IMR-90 (cell line): ENCODE data around the gene CLK4. TPM values are rescaled to one million over a fixed set of nuclear protein-coding genes. Genes with fewer than 3 reads are reported as not detected.

Experiments
- ATAC-seq: fragments of 200-7000 bp; cut with Tn5 transposase; 2 replicates; pipeline ENCODE4 v1.9.1; 2020; ENCODE audit warnings: low read depth, mild to moderate bottlenecking, moderate library complexity
- BruUV-seq: library from RNA; stranded (reverse); fragments of 400-500 nt; replicated peaks from 2 replicates; lab custom pipeline; 2021; lab: Mats Ljungman, UMichigan
- CTCF ChIA-PET: fragments of 300-600 bp; formaldehyde crosslinking; extraction: SDS; loops from one replicate; lab custom pipeline; 2021; ENCODE audit warnings: antibody characterized with exemption; lab: Yijun Ruan, JAX
- POLR2A ChIA-PET: fragments of 300-600 bp; sonication (Branson Sonifier 250); formaldehyde crosslinking; loops from one replicate; lab custom pipeline; 2022; ENCODE audit warnings: antibody characterized with exemption; ENCODE audit not compliant: unreplicated experiment; lab: Charles Lee
- DNase-seq: peaks from one replicate; pipeline ENCODE4 v3.0.0; 2013
- H2AFZ ChIP-seq: replicated peaks from 2 replicates; pipeline ENCODE3; 2013; ENCODE audit warnings: low read length, mild to moderate bottlenecking; ENCODE audit not compliant: poor library complexity
- H2AK5ac ChIP-seq: 2 replicates; pipeline ENCODE4 v1.6.1; 2013; ENCODE audit warnings: low read depth, low read length, inconsistent platforms
- H2AK9ac ChIP-seq: replicated peaks from 2 replicates; pipeline ENCODE3; 2013; ENCODE audit warnings: mild to moderate bottlenecking, low read depth, low read length, moderate library complexity; ENCODE audit not compliant: poor library complexity
- H2BK120ac ChIP-seq: 2 replicates; pipeline ENCODE4 v1.6.1; 2013; ENCODE audit warnings: low read depth, low read length, inconsistent platforms
- H2BK15ac ChIP-seq: 3 replicates; pipeline ENCODE4 v1.6.1; 2013; ENCODE audit warnings: low read depth, low read length, inconsistent platforms
- H2BK20ac ChIP-seq: 2 replicates; pipeline ENCODE4 v1.6.1; 2013; ENCODE audit warnings: low read depth, mild to moderate bottlenecking, inconsistent platforms, low read length, moderate library complexity
- H2BK5ac ChIP-seq: 2 replicates; pipeline ENCODE4 v1.6.1; 2013; ENCODE audit warnings: mild to moderate bottlenecking, low read depth, low read length, inconsistent platforms; ENCODE audit not compliant: poor library complexity, severe bottlenecking
- H3K14ac ChIP-seq: replicated peaks from 2 replicates; pipeline ENCODE4 v1.6.1; 2013; ENCODE audit warnings: low read depth, low read length, inconsistent platforms
- H3K18ac ChIP-seq: 2 replicates; pipeline ENCODE4 v1.6.1; 2013; ENCODE audit warnings: low read depth, low read length, control low read depth
- H3K23ac ChIP-seq: 2 replicates; pipeline ENCODE4 v1.6.1; 2013; ENCODE audit warnings: low read depth, low read length, inconsistent platforms
- H3K27ac ChIP-seq: 2 replicates; pipeline ENCODE4 v1.5.1; 2013; ENCODE audit warnings: mild to moderate bottlenecking, control low read depth, low read length; ENCODE audit not compliant: insufficient read depth
- H3K27me3 ChIP-seq: 2 replicates; pipeline ENCODE4 v1.6.1; 2013; ENCODE audit warnings: low read length; ENCODE audit not compliant: control insufficient read depth, insufficient read depth
- H3K36me3 ChIP-seq: 2 replicates; pipeline ENCODE4 v1.6.1; 2013; ENCODE audit warnings: low read length, mixed read lengths; ENCODE audit not compliant: control insufficient read depth, insufficient read depth
- H3K4ac ChIP-seq: 2 replicates; pipeline ENCODE4 v1.6.1; 2013; ENCODE audit warnings: low read depth, low read length, inconsistent platforms
- H3K4me1 ChIP-seq: 2 replicates; pipeline ENCODE4 v1.6.1; 2013; ENCODE audit warnings: low read length, mixed read lengths; ENCODE audit not compliant: control insufficient read depth, insufficient read depth
- H3K4me2 ChIP-seq: 2 replicates; pipeline ENCODE4 v1.6.1; 2013; ENCODE audit warnings: low read depth, mild to moderate bottlenecking, control low read depth, low read length, moderate library complexity
- H3K4me3 ChIP-seq: 2 replicates; pipeline ENCODE4 v1.5.1; 2013; ENCODE audit warnings: low read depth, mild to moderate bottlenecking, control low read depth, low read length, moderate library complexity; ENCODE audit not compliant: insufficient read depth
- H3K56ac ChIP-seq: 2 replicates; pipeline ENCODE4 v1.6.1; 2013; ENCODE audit warnings: low read length, inconsistent platforms; ENCODE audit not compliant: insufficient read depth; ENCODE audit errors: extremely low read depth
- H3K79me1 ChIP-seq, 2 experiments: 2 replicates each; pipeline ENCODE4 v1.6.1; 2013; ENCODE audit warnings: low read length in 2 of 2, inconsistent platforms in 1 of 2, low read depth in 1 of 2
- H3K9ac ChIP-seq: 2 replicates; pipeline ENCODE4 v1.6.1; 2013; ENCODE audit warnings: low read depth, low read length, control low read depth
- H3K9me1 ChIP-seq: 2 replicates; pipeline ENCODE4 v1.6.1; 2013; ENCODE audit warnings: low read length, inconsistent platforms; ENCODE audit not compliant: insufficient read depth
- H3K9me3 ChIP-seq: 2 replicates; pipeline ENCODE4 v1.6.1; 2013; ENCODE audit warnings: low read length; ENCODE audit not compliant: control insufficient read depth, insufficient read depth
- H4K20me1 ChIP-seq: 2 replicates; pipeline ENCODE4 v1.6.1; 2013; ENCODE audit warnings: low read length, inconsistent platforms; ENCODE audit not compliant: insufficient read depth
- H4K5ac ChIP-seq: 2 replicates; pipeline ENCODE4 v1.6.1; 2013; ENCODE audit warnings: mild to moderate bottlenecking, low read depth, low read length, control low read depth
- H4K8ac ChIP-seq, 2 experiments: 2 replicates each; pipeline ENCODE4 v1.6.1; 2013; ENCODE audit warnings: low read depth in 2 of 2, low read length in 2 of 2, control low read depth in 1 of 2, inconsistent platforms in 1 of 2
- H4K91ac ChIP-seq: 2 replicates; pipeline ENCODE4 v1.6.1; 2013; ENCODE audit warnings: low read depth, low read length, inconsistent platforms; ENCODE audit not compliant: insufficient read depth
- CEBPB ChIP-seq: IDR thresholded peaks from 2 replicates; pipeline ENCODE4 v1.6.1; 2012; ENCODE audit warnings: low read depth, low read length, improper control_type of control experiment
- CHD1 ChIP-seq: IDR thresholded peaks from 2 replicates; pipeline ENCODE4 v1.6.1; 2012; ENCODE audit warnings: low read depth, low read length, improper control_type of control experiment
- CTCF ChIP-seq: conservative IDR thresholded peaks from 2 replicates; pipeline ENCODE4 v1.5.1; 2012; ENCODE audit warnings: mild to moderate bottlenecking, low read depth, low read length, improper control_type of control experiment
- ELK1 ChIP-seq: fragments of 150-350 bp; IDR thresholded peaks from 2 replicates; pipeline ENCODE4 v1.6.1; 2016; ENCODE audit warnings: low read depth, mild to moderate bottlenecking, low read length, moderate library complexity, borderline replicate concordance
- FOS ChIP-seq: fragments of 150-350 bp; IDR thresholded peaks from 2 replicates; pipeline ENCODE4 v1.6.1; 2016; ENCODE audit warnings: low read depth, low read length
- MAFK ChIP-seq: IDR thresholded peaks from 2 replicates; pipeline ENCODE4 v1.6.1; 2012; ENCODE audit warnings: low read depth, low read length, improper control_type of control experiment
- MAZ ChIP-seq: IDR thresholded peaks from 2 replicates; pipeline ENCODE4 v1.6.1; 2012; ENCODE audit warnings: low read depth, mild to moderate bottlenecking, low read length, improper control_type of control experiment, moderate library complexity, borderline replicate concordance
- RCOR1 ChIP-seq: IDR thresholded peaks from 2 replicates; pipeline ENCODE4 v1.6.1; 2012; ENCODE audit warnings: mild to moderate bottlenecking, low read length, improper control_type of control experiment; ENCODE audit not compliant: insufficient replicate concordance
- RFX5 ChIP-seq: IDR thresholded peaks from 2 replicates; pipeline ENCODE4 v1.8.0; 2012; ENCODE audit warnings: low read depth, mild to moderate bottlenecking, low read length, moderate library complexity
- SMC3 ChIP-seq: fragments of 150-350 bp; IDR thresholded peaks from 2 replicates; pipeline ENCODE4 v1.6.1; 2016; ENCODE audit warnings: low read depth, mild to moderate bottlenecking, antibody characterized with exemption, low read length, moderate library complexity
- USF2 ChIP-seq: fragments of 150-350 bp; IDR thresholded peaks from 2 replicates; pipeline ENCODE4 v1.6.1; 2017; ENCODE audit warnings: mild to moderate bottlenecking, antibody characterized with exemption, low read length, low read depth
- WGBS, 2 experiments: methylation state at CpG; one replicate each; pipeline versions ENCODE4 v1.1.5 to v1.1.7; 2013; ENCODE audit warnings: missing lambda C conversion rate in 2 of 2; ENCODE audit not compliant: insufficient read length in 1 of 2; ENCODE audit errors: extremely low coverage in 2 of 2; 5-methylcytosine and 5-hydroxymethylcytosine counted together
- dilution Hi-C: fragments of 300-500 bp; cut with HindIII; formaldehyde crosslinking; loops from one replicate; pipeline ENCODE4 v1.14.3; 2018; ENCODE audit warnings: low sequenced_read_pairs; ENCODE audit not compliant: unreplicated experiment
- in situ Hi-C: fragments of 300-500 bp; cut with MboI; formaldehyde crosslinking; loops from 3 replicates; pipeline ENCODE4 v1.14.3; 2019; ENCODE audit warnings: low sequenced_read_pairs, inconsistent platforms, mixed read lengths
- intact Hi-C: fragments of 100-400 bp; cut with micrococcal nuclease; formaldehyde crosslinking; loops from 2 replicates; pipeline ENCODE4 v1.10.0; 2022
- polyA plus RNA-seq, 3 experiments: library from polyadenylated mRNA; depleted of rRNA; stranded (reverse); fragments of >200 nt; gene quantifications; 2 replicates each; pipeline ENCODE4 v1.2.3, GENCODE V29; 2012; ENCODE audit warnings: low replicate concordance in 1 of 3
- total RNA-seq: library from RNA; depleted of rRNA; stranded (reverse); fragments of >200 nt; gene quantifications from 2 replicates; pipeline ENCODE4 v1.2.3, GENCODE V29; 2012

CLK4 gene
- total and polyA plus RNA-seq, 2 of the 4 experiments (the other 2 are of a cell fraction), result 8.2 to 11.9 TPM

GRCh38 chr5:178640331-178641045 is 13.6 kb upstream of the CLK4 start:
- Histone ChIP-seq H3K18ac (no peak overlapping the region), H3K4me2 (no peak overlapping the region), H3K56ac (no peak overlapping the region), H4K8ac (no peak overlapping the region), H3K9ac (no peak overlapping the region), H3K4me3 (no peak overlapping the region), H4K20me1 (no peaks in the 10 kb centered on the region), H2AK9ac (no peak overlapping the region), H3K9me3 (no peaks in the 10 kb centered on the region), H2BK5ac (no peak overlapping the region), H3K23ac (no peak overlapping the region), H3K14ac (no peak overlapping the region), H2BK120ac (no peak overlapping the region), H3K4ac (no peak overlapping the region), H3K27me3 (no peaks in the 10 kb centered on the region), H2AK5ac (no peak overlapping the region), H3K27ac (no peak overlapping the region), H3K36me3 (no peaks in the 10 kb centered on the region), H2BK15ac (no peak overlapping the region), H3K9me1 (no peaks in the 10 kb centered on the region), H2BK20ac (no peak overlapping the region), H4K5ac (no peak overlapping the region), H3K79me1 (no peaks in the 10 kb centered on the region), H4K91ac (no peak overlapping the region), H3K4me1 (no peaks in the 10 kb centered on the region), H2AFZ (no peak overlapping the region)
- dilution Hi-C loops, result no loop called here
- intact Hi-C loops, result no loop called here
- no peak for DNase-seq
- ChIA-PET CTCF (no interaction called here), POLR2A (no interaction called here)
- 95% methylated on average over 4 of the region's 13 CpGs; no CpG with 5 or more reads in 1 of the 2 experiments for WGBS, 2 experiments
- no peak for ATAC-seq
- in situ Hi-C loops, result no loop called here
- BruUV-seq, result no TSS peak
- no peak for TF ChIP-seq RCOR1
- no peak for TF ChIP-seq MAZ
- no peak for TF ChIP-seq MAFK
- TF ChIP-seq RFX5, result no peak
- TF ChIP-seq USF2, result no peak
- no peak for TF ChIP-seq CHD1
- TF ChIP-seq CTCF, result no peak
- TF ChIP-seq SMC3, result no peak
- TF ChIP-seq ELK1, result no peak
- TF ChIP-seq CEBPB, result no peak
- TF ChIP-seq FOS, result no peak
